ENCODE results near the gene PTRH1.

The PTRH1 gene

GRCh38 chr9:127741831-127742434 is 26.5 kb upstream of the PTRH1 start:
- no peak for DNase-seq (ENCODE audit: low read depth)

GRCh38 chr9:127739614-127740330 is 24.3 kb upstream of the PTRH1 start:
- no peak for DNase-seq (ENCODE audit: low read depth)

GRCh38 chr9:127738666-127739065 is 23.2 kb upstream of the PTRH1 start:
- DNase-seq (ENCODE audit: low read depth): no peak

- no peak for DNase-seq (ENCODE audit: low read depth)
Observed at GRCh38 chr9:127735530-127736185, 20.2 kb upstream of the PTRH1 start.

- DNase-seq (ENCODE audit: low read depth): peak; percentile 95
Observed at GRCh38 chr9:127734747-127735529, 19.5 kb upstream of the PTRH1 start, which contains the start of gene TOR2A. TOR2A (minus strand) TSS chr9:127735294; CDS start chr9:127735270, 24 bp downstream.

GRCh38 chr9:127734247-127734746 is 18.8 kb upstream of the PTRH1 start:
- DNase-seq (ENCODE audit: low read depth): no peak

GRCh38 chr9:127733614-127734013 is 18.2 kb upstream of the PTRH1 start:
- no peak for DNase-seq (ENCODE audit: low read depth)

- no peak for DNase-seq (ENCODE audit: low read depth)
Observed at GRCh38 chr9:127732444-127732843, 17.0 kb upstream of the PTRH1 start.

- DNase-seq (ENCODE audit: low read depth): no peak
Observed at GRCh38 chr9:127731938-127732337, 16.5 kb upstream of the PTRH1 start.

GRCh38 chr9:127730799-127731410 is 15.4 kb upstream of the PTRH1 start:
- no peak for DNase-seq (ENCODE audit: low read depth)

- no peak for DNase-seq (ENCODE audit: low read depth)
Observed at GRCh38 chr9:127730262-127730661, 14.8 kb upstream of the PTRH1 start.

- no peak for DNase-seq (ENCODE audit: low read depth)
Observed at GRCh38 chr9:127729522-127730256, 14.2 kb upstream of the PTRH1 start.

- DNase-seq (ENCODE audit: low read depth): no peak
Observed at GRCh38 chr9:127728808-127729207, 13.3 kb upstream of the PTRH1 start.

- DNase-seq (ENCODE audit: low read depth): no peak
Observed at GRCh38 chr9:127726871-127727270, 11.4 kb upstream of the PTRH1 start.

GRCh38 chr9:127724012-127724411 is 8.5 kb upstream of the PTRH1 start:
- no peak for DNase-seq (ENCODE audit: low read depth)

GRCh38 chr9:127723444-127723843 is 8.0 kb upstream of the PTRH1 start:
- DNase-seq (ENCODE audit: low read depth): no peak

GRCh38 chr9:127723013-127723412 is 7.5 kb upstream of the PTRH1 start:
- DNase-seq (ENCODE audit: low read depth): no peak

GRCh38 chr9:127722055-127722745 is 6.7 kb upstream of the PTRH1 start:
- no peak for DNase-seq (ENCODE audit: low read depth)

- DNase-seq (ENCODE audit: low read depth): no peak
Observed at GRCh38 chr9:127721391-127721821, 5.9 kb upstream of the PTRH1 start.

- DNase-seq (ENCODE audit: low read depth): no peak
Observed at GRCh38 chr9:127720865-127721227, 5.4 kb upstream of the PTRH1 start.

Measured in activated T-helper 1 cell treated with Interleukin-2 at 50 U/mL for 16 hours (primary cell).